CD4-positive, alpha-beta T cell treated with Interleukin-15 for 4 hours (primary cell): Measurements from ENCODE around the gene ARVCF.

Source experiments
- DNase-seq: peaks from one replicate; pipeline ENCODE4 v3.0.0-alpha.2; 2020; ENCODE audit warnings: low spot score

Gene ARVCF

DNA sequence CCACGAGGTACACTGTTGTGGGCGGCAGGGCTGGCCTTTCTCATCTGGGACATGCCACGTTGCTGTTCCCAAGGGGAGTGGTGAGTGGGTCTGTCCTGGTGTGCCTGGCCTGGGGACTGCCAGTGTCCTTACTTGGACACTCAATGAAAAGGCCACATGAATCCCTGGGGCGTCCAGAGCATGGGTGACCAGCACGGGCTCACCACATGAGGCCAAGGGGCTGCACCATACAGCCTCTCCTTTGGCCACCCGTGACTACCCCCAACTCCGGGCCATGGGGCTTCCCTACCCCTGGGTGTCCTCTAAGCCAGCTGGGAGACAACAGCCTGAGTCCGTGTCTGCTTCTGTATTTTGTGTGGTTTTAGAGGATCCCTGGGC is 54.8 kb downstream of the ARVCF start:
- no peak for DNase-seq

DNA sequence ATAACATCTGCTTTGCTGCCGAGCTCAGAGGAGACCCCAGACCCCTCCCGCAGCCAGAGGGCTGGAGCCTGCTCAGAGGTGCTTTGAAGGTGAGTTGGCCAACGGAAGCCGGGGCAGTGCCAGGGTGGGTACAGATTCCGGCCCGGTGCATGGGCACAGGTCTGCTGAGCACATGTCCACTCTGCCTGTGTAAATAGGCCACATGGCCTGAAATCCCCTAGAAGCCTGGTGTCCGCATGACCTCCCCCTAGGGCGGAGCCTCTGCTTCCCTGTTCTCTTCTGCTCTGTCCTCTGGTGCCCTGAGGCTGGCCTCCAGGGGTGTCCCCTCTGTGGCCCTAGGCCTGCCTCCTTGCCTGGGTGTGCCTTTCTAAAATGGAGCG is 55.4 kb downstream of the ARVCF start:
- DNase-seq, result no peak

DNA sequence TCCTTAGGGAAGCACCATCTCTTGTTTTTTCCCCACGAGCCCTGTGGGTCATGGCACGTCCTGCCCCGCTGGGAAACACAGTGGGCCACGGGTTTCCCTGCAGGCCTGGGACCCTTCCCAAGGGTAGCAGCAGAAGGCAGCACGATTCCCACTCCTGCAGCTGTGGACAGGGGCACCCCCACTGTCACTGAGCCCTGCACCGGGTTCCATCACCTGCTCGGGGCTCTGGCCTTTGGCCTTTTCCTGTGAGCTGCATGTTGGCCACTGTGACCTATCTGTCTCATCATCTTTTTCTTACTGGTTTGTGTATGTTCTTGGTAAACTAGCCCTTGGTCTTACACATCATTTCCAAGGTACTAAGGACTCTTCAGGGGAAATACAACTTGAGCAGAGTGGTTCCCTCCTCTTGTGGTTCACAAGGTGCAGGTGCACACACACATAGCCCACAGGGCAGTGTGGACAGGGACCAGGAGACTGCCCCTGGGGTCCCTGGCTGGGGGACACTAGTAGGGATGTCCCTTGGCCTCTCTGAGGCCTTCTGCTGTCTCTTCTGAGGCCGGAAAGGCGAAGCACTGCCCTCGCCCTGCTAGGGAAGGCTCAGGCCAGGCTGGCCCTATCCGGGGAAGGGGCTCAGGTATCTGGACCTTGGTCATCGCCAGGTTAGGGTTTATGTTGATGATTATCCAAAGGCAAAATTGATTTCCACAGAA is 56.0 kb downstream of the ARVCF start:
- no peak for DNase-seq

DNA sequence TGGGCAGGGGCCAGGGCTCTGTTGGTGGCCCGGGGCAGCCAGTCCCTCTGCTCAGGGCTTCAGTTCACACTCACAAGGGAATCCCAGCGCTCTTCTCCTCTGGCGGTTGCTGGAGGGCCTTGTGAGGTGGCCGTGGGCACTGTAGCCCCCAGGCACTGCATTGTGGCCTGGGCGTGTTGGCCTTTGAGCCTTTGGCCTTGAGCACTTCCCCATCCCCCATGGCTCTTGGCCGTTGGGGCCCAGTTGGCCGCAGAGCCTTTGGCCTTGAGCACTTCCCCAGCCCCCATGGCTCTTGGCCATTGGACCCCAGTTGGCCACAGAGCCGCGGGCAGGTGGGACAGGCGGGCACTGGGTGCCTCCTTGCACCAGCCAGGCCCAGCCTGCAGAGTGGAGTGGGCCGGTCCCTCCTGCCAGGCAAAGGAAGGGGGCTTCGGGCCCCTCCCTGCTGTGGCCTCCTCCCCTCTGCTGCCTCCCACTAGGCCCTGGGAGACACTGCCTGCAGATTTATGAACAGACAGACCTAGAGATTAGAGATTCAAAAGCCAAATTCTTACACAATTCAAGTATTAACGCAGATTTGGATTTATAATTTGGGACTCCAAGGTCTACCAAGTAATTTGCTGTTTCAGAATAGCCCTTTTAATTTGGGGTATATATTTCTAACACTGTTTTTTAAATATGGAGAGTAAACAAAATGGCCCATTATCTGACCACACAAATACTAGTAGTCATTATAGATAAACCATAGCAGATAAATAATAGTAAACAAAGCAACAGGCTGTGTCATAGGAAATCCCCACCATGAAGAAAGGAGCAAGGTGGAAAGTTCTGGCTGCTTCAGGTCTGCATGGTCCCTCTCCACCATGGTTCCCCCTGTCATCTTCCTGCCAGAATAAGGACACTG is 56.8 kb downstream of the ARVCF start:
- DNase-seq, result no peak

DNA sequence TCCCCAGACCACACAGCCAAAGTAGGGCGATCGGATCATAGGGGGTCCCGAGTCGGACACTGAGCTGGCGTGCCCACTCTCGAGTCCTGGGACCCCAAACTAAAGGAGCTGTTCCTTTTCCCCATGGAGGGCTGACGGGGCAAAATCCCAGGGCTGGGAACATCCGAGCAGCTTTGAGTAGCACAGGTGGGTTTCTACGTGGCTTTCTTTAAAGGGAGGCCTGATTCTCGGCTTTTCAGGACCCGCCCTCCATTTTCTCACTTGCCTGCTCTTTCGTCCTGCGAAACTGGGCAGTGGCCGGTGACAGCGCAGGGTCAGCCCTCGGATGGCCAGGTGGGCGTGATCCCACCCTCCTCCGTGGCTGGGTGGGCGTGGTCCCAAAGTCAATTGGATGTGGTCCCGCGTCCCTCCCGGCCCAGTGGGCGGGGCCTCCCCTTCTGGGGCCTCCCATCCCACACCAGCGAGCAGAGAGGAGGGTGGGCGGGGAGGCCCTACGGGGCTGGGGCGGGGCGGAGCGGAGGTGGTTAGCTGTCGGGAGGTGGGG is 57.5 kb downstream of the ARVCF start:
- DNase-seq, result no peak

DNA sequence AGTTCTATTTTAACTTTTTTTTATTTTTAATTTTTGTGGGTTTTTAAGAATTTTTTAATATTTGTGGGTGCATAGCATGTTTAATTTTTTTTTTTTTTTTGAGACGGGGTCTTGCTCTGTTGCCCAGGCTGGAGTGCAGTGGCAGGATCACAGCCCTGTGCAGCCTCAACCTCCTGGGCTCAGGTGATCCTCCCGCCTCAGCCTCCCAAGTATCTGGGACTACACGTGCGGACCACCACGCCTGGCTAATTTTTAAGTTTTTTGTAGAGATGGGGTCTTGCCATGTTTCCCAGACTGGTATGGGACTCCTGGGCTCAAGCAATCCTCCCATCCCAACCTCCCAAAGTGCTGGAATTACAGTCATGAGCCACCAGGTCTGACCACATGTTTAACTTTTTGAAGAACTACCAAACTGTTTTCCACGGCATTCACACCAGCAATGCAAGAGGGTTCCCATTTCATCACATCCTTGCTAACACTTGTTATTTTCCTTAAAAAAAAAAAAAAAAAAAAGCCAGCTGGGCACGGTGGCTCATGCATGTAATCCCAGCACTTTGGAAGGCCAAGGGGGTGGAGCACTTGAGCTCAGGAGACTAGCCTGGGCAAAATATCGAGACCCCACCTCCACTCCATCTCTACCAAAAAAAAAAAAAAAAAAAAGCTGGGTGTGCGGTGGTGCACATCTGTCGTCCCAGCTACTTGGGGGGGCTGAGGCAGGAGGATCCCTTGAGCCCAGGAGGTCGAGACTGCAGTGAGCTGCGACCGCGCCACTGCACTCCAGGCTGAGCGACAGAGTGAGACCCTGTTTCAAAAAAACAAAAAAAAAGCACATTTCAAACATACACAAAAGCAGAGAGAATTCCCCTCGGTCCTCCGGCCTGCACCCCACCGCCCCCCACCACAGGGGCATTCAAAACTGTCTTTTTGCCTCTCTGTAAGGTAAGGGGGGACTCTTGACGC is 58.3 kb downstream of the ARVCF start:
- DNase-seq, result no peak

DNA sequence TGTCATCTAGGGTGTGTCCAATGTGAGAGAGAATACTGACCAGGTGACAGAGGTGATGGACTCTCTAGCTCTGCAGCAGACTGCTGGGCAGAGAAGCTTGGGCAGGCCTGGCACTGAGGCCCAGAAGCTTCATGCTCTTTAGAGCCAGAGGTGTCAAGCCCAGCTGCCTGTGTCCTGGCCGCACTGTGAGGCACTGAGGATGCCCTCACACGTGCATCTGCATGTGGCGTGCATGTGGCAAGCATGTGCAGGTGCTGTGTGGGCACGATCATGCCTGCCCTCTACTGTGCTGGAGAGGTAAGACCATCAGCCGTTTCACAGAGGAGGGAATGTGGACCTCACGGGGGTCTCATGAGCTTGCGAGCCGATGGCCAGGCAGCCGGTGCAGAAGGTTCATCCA is 59.2 kb downstream of the ARVCF start:
- DNase-seq, result no peak

DNA sequence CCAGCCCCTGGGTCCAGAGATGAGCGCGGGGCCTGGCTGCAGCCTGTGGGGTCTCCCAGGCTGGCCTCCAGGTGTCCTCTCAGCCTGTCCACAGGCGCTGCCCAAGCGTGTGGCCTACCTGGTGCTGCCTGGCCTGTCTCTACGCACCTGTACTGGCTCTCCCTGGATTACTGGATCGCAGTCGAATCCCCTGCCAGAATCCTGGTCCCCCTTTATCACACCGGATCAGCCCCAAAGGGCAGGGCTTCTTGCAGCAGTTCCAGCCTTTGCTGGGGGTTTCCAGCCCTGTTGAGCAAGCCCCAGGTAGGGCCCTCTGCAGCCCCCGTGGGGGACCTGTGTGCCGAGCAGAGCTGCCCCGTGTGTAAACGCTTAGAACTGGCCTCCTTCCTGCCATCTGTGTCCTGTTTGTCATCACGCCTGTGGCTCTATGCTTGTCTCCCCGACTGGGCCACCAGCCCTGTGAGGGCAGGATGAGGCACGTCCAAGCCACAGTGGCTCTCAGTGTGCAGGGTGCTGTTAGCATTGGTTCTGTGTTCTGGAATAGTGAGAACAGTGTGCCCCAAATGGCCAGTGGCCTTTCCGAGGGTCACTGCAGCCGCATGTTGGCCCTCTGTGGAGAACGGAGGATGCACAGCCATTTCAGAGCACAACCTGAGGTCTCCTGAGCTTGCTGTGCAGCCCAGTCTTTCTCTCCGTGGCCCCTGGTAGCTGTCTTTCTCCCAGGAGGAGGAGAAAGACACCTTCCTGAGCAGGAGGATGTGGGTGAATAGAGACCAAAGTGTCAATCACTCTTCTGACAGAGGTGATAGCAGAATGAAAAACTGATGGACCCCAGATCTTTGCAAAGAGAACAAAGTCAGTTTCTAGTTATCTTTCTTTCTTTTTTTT is 61.1 kb downstream of the ARVCF start:
- DNase-seq, result no peak

DNA sequence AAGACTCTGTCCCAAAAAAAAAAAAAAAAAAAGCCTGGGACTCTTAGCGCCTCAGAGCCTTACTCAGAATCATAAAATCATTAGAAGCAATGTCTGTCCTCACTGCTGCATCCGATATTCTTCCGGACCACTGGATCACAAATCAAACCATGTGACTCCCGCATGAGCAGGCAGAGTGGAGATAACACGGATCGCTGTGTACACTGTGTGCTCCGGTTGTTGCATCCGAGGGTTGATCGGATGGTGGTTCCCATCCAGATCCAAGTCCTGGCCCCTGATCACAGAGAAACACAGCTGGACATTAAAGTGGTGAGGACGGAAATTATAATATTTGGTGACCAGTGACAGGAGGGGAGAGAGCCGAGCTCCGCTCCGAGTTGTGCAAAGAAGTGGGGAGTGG is 65.3 kb downstream of the ARVCF start:
- no peak for DNase-seq

DNA sequence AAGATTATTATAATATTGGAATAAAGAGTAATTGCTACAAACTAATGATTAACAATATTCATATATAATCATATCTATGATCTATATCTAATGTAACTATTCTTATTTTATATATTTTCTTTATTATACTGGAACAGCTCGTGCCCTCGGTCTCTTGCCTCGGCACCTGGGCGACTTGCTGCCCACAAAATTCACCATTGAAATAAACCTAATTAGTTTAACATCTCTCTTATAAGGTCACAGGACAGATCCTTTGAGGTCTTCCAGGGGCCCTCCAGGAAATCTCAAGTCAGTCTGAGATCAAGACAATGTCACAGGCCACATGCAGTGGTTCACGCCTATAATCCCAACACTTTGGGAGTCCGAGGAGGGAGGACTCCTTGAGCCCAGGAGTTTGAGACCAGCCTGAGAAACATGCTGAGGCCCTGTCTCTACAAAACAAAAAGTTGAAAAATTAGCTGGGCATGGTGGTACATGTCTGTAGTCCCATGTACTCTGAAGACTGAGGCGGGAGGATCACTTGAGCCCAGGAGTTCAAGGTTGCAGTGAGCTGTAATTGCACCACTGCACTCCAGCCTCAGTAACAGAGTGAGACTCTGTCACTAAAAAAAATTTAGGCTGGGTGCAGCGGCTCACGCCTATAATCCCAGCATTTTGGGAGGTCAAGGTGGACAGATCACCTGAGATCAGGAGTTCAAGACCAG is 68.4 kb downstream of the ARVCF start:
- no peak for DNase-seq

DNA sequence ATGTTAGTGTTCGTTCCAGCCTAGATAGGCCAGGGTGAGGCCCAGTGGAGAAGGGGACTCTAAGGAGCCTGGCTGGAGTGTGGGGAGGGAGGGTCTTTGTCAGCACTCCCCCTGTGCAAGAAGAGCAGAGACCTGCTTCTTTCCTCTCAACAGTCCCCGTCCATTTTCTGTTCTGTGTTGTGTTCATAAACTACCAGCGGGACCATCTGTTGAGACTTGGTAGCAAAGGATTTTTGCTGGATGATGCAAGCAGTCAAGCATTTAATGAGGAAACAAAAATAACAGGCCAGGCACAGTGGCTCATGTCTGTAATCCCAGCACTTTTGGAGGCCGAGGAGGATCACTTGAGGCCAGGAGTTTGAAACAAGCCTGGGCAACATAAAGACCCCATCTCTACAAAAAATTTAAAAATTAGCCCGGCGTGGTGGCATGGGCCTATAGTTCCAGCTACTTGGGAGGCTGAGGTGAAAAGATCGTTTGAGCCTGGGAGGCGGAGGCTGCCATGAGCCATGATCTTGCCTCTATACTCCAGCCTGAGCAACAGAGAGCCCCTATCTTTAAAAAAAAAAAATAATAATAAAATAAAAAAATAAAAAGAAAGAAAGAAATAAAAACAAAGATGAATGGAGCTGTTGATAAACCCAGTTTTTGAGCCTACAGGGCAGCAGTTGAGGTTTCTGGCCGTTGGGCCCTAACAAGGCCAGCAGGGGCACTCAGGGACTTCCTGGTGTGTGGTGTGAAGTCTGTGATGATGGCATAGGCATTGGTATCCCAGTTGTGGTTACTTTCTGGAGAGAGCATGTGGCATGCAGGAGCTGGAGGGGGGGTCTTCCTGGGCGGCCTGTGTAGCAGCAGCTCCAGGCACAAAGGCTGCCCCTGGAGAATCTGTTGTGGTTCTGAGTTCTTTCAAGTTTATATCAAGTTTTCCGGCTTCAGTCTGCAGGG is 73.3 kb downstream of the ARVCF start:
- no peak for DNase-seq

DNA sequence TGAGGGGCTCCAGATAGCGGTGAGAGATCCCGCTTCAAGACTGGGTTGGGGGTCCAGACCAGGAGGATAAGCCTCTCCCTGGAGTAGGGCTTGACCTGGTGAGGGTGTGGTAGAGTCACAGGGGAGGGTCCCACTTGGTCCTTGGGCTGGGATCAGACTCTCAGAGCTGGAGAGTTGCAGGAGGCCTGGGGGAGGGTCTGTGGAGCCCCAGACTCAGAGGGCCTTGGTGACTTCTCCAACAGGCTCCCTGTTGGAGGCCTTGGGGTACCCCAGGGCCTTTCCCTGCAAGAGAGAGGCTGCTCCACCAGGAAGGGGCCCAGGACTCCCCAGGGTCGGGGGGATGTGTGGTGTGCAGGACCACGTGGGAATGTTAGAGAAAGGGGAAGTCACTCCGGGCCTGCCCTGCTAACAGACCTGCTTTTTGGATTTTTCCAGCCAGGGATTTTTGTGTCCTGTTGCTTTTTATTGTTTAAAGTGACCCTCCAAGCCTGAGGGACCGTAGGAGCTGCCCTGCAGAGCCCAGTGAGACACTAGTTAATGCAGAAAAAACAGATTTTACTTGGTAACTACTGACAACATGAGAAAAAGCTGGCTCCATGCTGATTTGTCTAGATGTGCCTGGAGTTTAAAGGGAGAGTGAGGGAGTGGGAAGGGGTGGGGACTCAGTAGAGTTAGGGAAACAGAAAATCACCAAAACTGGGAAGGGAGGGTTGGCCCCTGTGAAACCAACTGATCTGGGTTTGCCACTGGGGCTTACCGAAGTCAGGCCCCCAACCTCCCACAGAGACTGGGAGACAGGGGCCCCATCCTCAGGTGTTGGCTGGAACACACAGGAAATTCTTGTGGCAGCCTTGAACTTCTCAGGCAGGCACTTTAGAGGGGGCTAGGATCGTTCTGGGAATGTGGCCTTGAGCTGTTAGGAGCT is 74.2 kb downstream of the ARVCF start:
- DNase-seq, result no peak

DNA sequence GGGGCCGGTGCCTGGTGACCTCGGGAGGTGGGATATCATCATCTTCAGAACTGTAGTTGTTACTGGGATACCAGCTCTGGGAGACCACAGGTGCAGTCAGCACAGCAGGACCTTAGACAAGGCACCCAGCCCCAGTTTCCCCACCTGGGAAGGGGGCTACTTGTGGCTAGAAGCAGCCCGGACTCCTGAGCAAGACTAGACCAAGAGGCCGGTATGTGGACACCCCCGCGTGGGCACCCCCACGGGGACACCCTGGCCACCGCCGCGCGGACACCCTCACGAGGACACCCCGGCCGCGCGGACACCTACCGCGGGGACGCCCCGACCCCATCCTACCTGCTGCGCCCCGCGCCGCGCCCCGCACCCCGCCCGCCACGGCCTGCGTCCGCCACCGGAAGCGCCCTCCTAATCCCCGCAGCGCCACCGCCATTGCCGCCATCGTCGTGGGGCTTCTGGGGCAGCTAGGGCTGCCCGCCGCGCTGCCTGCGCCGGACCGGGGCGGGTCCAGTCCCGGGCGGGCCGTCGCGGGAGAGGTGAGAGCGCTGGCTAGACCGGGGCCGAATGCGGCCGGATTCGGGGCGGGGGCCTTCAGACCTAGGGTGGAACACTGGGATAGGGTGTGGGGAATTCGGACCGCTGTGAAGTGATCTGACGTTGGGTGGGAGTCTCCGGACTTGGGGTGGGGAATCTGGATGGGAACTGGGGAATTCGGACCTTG is 75.1 kb downstream of the ARVCF start, which contains the start of the genes COMT and TXNRD2:
Gene COMT, plus strand, starts transcription at position 408 of the 718 bp plus-strand sequence. CDS start 20,755 bp downstream, outside the sequence.
Gene TXNRD2, minus strand, starts transcription at position 454 of the 718 bp plus-strand sequence. Its CDS starts 15 bp downstream, at position 439.
- DNase-seq, result peak; percentile 69

DNA sequence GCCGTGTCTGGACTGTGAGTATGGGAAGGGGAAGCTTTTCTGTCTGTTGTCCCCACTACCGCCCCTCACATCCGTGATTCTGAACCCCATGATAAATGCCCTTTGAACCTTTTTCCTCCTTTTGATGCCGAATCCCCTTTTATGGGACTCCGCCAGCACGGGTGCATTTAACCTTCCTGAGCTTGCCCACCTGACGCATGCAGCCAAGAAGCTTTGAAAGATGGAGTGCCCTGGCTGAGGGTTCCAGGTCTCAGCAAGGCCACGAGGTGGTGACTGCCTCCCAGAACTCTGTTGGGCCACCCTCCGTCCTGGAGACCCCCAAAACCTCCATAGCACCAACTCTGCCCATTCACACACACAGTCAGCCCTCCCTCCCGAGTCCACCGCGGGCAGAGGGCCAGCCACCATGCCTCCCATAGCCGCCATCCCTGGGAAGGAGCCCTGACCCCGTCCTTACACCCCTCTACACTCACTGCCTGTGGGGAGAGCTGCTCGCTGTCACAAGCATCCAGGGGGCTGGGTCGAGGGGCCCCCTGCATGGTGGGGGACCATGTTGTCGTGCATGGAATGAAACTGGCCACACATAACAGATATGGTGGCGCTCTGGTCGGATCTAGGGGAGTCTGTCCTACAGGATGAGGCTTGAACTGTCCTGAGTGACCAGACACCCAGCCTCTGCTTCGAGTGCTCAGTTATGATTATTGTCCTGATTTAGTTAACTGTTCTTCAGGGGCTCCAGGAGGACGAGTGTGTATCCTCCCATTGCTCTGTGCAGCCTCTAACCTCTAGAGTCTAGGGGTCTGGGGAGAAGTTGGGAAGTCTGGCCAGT is 75.9 kb downstream of the ARVCF start:
- DNase-seq, result no peak

DNA sequence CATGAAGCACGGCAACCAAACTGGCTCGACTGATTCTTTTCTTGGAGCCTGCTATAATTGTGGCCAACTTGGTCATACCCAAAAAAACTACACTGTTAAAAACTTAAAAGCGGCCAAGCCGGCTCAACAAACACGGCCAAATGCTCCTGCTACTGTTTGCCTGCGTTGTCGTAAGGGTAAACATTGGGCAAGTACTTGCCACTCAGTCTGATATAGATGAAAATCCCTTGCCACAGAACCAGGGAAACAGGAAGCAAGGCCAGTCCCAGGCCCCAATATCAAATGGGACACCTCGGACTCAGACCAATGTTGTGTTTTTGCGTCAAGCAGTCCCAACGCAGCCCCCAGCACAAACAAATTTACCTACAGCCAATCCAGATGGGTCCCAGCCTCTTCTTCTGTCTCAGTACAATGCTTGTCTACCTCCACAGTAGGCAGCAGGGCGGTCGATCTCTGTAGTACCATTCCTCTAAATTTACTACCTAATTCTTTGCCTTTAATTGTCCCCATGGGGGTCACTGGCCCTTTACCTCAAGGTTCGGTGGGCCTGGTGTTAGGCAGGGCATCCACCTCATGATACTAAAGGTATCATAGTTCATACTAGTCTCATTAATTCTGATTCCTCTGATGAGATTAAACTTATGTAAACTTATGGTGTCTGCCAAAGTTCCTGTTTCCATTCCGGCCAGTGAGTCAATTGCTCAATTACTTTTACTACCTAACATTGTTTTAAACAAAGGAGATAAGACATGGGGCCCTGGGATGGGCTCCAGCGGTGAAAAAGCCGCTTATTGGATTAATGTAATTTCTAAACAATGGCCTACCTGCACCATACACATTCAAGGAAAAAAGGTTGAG is 78.8 kb downstream of the ARVCF start:
- no peak for DNase-seq
